ENCODE measurements around the gene LINGO4.
"Not testable (repeated sequence)": the region's sequence is repeated elsewhere in the genome, so short reads cannot be mapped to it uniquely, and the experiment has no call there.

Gene LINGO4

DNA sequence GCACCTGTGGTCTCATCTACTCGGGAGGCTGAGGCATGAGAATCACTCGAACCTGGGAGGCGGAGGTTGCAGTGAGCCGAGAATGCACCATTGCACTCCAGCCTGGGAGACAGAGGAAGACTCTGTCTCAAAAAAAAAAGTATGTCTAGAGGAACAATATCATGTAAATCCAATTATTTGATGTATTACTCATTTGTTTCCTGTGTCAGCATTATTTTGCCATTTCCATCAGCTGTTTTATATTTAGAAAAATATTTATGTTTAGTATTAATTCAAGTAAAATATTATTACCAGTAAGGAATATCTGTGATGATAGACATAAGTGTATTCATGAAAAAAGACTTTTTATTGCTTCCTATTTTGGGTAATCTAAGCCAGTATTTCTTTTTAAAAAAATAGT, 27.9 kb downstream of the LINGO4 start:
- no peak for DNase-seq

DNA sequence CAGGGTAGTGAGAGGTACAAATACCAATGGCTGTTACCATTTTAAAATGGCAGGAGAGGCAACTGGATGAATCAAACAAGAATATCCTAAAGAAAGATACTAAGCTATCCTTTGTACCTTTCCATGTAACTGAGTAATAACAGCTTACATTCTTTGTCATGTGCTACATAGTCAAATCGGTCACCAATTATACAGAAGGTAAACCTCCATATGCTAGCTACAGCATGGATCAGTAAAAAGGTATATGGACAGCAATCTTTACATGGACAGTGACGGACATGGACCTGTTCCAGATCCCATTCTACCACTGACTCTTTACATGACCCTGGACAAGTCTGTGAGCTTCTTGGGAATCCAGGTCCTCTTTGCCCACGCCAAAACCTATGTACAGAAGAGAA, 28.6 kb downstream of the LINGO4 start:
- no peak for DNase-seq

- no peak for DNase-seq
Observed at GRCh38 chr1:151775894-151776664, 29.1 kb downstream of the LINGO4 start.

DNA sequence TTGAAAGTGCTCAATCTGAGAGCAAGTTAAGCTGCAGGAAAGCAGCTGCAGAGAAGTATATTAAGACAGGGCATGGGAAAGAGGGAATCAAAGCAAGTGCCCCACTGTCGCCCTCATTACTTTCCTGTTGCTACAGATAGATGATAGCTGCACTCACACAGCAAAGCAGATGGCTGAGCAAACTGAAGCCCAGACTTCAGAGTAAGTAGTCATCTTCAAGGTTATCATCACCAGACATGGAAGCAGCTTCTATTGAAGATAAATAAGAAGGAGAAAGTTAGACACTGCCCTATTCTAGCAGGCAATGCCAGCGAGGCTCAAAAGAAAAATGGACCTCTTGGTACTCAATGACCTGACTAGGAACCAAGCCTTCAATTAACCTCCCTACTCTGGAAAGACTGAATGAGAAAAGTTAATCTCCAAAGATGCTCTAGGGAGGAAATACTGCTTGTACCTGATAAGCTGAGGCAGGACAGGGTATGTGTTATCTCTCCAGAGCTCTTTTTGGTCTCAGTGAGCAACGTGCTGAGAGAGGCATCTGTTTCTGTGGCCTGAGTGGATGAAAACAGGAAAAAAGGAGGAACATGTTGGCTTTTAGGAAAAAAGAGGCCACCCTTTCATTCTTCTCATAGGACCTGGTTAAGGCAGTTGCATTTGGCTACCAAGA, 30.8 kb downstream of the LINGO4 start:
- no peak for DNase-seq

GRCh38 chr1:151773702-151774101, 31.5 kb downstream of the LINGO4 start:
- DNase-seq: no peak

DNA sequence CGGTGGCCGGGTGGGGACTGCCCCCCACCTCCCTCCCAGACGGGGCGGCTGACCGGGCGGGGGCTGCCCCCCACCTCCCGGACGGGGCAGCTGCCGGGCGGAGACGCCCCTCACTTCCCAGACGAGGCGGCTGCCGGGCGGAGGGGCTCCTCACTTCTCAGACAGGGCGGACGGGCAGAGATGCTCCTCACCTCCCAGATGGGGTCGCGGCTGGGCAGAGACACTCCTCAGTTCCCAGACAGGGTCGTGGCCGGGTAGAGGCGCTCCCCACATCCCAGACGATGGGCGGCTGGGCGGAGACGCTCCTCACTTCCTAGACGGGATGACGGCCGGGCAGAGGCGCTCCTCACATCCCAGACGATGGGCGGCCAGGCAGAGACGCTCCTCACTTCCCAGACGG, 35.9 kb downstream of the LINGO4 start:
- DNase-seq: not testable (repeated sequence)

DNA sequence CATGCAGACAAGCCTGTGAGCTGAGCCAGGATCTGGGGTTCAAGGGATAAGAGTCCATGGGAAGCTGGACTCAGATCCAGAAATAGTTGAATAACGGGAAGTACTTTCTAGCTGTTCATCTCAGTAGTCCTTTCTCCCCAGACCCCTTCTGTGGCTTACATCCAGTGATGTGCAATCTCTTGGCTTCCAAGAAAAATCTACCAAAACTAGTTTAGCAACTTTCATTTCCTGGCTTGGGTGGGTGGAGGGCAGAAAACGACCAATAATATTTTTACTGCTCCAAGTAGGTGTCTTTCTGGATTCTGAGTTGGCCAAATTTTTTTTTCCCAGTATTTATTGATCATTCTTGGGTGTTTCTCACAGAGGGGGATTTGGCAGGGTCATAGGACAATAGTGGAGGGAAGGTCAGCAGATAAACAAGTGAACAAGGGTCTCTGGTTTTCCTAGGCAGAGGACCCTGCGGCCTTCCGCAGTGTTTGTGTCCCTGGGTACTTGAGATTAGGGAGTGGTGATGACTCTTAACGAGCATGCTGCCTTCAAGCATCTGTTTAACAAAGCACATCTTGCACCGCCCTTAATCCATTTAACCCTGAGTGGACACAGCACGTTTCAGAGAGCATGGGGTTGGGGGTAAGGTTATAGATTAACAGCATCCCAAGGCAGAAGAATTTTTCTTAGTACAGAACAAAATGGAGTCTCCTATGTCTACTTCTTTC, 36.7 kb downstream of the LINGO4 start:
- peak; percentile 30 to 48 for DNase-seq

DNA sequence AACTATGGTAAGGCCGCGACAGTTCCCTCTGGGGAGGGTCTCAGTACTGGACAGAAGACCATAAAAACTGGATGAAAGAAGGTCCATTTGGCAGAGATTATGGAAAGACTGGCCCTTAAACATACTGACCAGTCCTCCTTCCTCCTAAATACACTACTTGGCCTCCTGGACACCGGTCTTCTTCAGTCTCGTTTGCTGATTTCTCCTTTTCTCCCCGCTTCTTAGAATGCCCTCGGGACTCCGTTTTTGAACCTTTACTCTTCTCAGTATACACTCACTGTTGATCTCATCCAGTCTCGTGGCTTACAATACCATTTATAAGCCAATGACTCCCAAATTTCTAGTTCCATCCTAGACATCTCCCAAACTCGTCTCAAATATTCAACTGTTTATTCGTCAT, 41.2 kb downstream of the LINGO4 start:
- no peak for DNase-seq

- DNase-seq: peak; percentile 53 to 67
Observed at GRCh38 chr1:151762941-151763921, 42.0 kb downstream of the LINGO4 start, which contains the start of gene MRPL9. Gene MRPL9 (minus strand): TSS chr1:151763496. CDS start chr1:151763479, 17 bp downstream.

DNA sequence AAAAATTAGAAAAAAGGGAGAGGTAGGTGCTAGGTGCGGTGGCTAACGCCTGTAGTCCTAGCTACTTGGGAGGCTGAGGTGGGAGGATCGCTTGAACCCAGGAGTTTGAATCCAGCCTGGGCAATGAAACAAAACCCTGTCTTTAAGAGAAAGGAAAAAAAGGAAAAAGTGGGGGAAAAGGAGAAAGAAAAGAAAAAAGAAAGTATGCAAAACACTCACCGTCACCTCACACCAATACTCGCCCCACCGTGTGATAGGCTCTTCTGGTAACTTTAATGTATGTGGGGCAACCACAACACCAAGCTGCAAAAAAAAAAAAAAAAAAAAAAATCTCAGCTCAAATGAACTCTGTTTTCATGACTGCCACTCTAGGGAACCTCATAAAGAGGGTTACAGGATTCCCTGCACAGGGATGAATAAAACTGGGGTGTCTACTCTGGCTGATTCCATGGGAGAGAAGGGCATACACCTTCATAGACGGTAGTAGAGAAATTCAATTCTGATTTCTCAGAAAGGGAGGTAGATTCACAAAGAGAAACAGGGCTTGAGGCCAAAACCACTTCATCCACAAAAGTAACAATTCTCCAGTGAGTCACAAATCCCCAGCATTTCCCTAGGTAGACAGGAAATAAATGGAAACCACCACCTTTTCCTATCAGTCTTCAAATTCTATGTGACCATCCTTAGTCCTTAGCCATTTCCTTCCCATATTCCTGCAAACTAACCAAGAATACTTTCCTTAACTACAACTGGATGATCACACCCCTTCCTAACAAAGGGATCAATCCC, 44.4 kb downstream of the LINGO4 start:
- DNase-seq: no peak

DNA sequence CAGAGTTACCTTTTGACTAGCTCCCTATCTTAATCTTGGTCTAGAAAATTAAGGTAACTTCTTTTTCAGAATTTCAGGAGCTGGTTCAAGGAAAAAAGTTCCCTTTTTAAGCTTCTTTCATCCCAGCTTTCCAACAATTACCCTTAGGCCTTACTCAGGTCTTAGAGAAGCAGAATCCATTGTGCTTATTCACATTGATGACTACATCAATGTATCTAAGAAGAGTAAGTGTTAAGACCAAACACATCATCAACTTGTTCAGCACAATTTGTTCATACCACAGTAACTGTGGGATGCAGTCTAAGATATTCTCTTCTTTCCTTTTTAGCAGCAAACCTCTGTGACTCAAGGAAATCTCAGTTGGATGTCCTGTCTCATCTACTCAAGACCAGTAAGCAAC, 46.0 kb downstream of the LINGO4 start:
- no peak for DNase-seq

- no peak for DNase-seq
Observed at GRCh38 chr1:151756291-151756690, 48.9 kb downstream of the LINGO4 start.

Data from AML-193 (cell line).